Neural cell (in vitro differentiated cells): Measurements from ENCODE around the gene GRIN1.

Experiments used
- CTCF ChIP-seq: fragments of 450-650 bp; IDR thresholded peaks from 2 replicates; pipeline ENCODE4 v1.5.1; 2014; ENCODE audit warnings: antibody characterized with exemption, mild to moderate bottlenecking, moderate library complexity; ENCODE audit not compliant: poor library complexity, severe bottlenecking
- EZH2 ChIP-seq: fragments of 200-600, 300-800 bp; shearing (Covaris generic), sonication (generic); IDR thresholded peaks from 2 replicates; pipeline ENCODE4 v1.6.1; 2014; ENCODE audit warnings: antibody characterized with exemption, low read length, borderline replicate concordance, mild to moderate bottlenecking; ENCODE audit not compliant: insufficient read depth, poor library complexity, severe bottlenecking
- MXI1 ChIP-seq: fragments of 450-650 bp; conservative IDR thresholded peaks from 2 replicates; pipeline ENCODE4 v1.6.1; 2014; ENCODE audit warnings: antibody characterized with exemption, mild to moderate bottlenecking; ENCODE audit not compliant: poor library complexity, severe bottlenecking
- POLR2AphosphoS5 ChIP-seq: IDR thresholded peaks from 2 replicates; pipeline ENCODE4 v1.6.1; 2012
- RAD21 ChIP-seq: fragments of 450-650 bp; conservative IDR thresholded peaks from 2 replicates; pipeline ENCODE4 v1.6.1; 2014; ENCODE audit warnings: antibody characterized with exemption, mild to moderate bottlenecking, moderate library complexity
- TAF1 ChIP-seq: IDR thresholded peaks from 2 replicates; pipeline ENCODE4 v1.6.1; 2012; ENCODE audit warnings: low read depth
- TF ChIP-seq, protein P1 (sequence below): IDR thresholded peaks from 2 replicates; pipeline ENCODE4 v1.6.1; 2012; ENCODE audit warnings: borderline replicate concordance

DNA sequence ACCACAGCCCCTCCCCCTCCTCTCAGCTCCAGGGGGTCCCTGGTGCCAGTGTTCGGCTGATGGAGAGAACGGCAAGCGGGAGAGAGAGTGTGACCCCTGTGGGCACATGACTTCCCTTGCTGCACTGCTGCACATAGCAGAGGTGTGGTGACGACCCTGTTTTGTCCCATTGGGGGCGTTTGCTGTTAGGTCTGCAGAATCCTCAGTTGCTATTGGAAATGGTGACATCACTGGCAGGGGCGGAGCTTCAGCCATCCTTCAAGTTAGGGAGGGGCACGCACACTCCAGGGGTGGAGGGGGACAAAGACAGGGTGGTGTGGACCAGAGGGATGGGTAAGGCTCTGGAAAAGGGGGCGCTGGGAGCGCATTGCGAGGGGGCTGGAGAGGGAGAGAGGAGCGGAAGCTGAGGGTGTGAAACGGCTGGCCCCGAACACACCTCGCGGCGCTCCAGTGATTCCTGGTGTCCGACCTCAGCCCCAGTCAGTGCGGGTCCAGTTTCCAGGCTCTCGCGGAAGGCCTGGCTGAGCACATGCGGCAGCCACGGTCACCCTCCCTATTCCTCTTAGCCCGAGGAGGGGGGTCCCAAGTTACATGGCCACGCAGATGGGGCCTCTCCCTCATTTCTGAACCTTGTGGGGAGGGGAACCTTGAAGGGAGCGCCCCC is 764 bp upstream of the GRIN1 start:
- TF ChIP-seq CTCF, result peak; percentile 56
- TF ChIP-seq EZH2, result no peak
- no peak for TF ChIP-seq RAD21
- TF ChIP-seq TAF1, result peak; percentile 38
- peak; percentile 60 for TF ChIP-seq POLR2AphosphoS5
- TF ChIP-seq MXI1, result no peak
- TF ChIP-seq, protein P1, sequence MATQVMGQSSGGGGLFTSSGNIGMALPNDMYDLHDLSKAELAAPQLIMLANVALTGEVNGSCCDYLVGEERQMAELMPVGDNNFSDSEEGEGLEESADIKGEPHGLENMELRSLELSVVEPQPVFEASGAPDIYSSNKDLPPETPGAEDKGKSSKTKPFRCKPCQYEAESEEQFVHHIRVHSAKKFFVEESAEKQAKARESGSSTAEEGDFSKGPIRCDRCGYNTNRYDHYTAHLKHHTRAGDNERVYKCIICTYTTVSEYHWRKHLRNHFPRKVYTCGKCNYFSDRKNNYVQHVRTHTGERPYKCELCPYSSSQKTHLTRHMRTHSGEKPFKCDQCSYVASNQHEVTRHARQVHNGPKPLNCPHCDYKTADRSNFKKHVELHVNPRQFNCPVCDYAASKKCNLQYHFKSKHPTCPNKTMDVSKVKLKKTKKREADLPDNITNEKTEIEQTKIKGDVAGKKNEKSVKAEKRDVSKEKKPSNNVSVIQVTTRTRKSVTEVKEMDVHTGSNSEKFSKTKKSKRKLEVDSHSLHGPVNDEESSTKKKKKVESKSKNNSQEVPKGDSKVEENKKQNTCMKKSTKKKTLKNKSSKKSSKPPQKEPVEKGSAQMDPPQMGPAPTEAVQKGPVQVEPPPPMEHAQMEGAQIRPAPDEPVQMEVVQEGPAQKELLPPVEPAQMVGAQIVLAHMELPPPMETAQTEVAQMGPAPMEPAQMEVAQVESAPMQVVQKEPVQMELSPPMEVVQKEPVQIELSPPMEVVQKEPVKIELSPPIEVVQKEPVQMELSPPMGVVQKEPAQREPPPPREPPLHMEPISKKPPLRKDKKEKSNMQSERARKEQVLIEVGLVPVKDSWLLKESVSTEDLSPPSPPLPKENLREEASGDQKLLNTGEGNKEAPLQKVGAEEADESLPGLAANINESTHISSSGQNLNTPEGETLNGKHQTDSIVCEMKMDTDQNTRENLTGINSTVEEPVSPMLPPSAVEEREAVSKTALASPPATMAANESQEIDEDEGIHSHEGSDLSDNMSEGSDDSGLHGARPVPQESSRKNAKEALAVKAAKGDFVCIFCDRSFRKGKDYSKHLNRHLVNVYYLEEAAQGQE, result peak; percentile 38
